GM12864 (cell line): Measurements from ENCODE around the gene STPG4.

Source experiments
- DNase-seq: peaks from one replicate; pipeline ENCODE4 v3.0.0-alpha.2; 2011; ENCODE audit warnings: low read depth
- H3K4me3 ChIP-seq: 2 replicates; pipeline ENCODE4 v1.5.1; 2011; ENCODE audit warnings: mild to moderate bottlenecking, low read depth, low read length, control low read depth
- CTCF ChIP-seq: IDR thresholded peaks from 2 replicates; pipeline ENCODE4 v1.5.1; 2011; ENCODE audit warnings: low read depth, mild to moderate bottlenecking, moderate library complexity, low read length, control low read depth, inconsistent platforms; ENCODE audit errors: missing control alignments

The STPG4 gene

GRCh38 chr2:47058003-47058931 lies 96.8 kb downstream of the STPG4 start:
- DNase-seq = no peak
- H3K4me3 ChIP-seq = no peak overlapping the region
- no peak for TF ChIP-seq CTCF

DNA sequence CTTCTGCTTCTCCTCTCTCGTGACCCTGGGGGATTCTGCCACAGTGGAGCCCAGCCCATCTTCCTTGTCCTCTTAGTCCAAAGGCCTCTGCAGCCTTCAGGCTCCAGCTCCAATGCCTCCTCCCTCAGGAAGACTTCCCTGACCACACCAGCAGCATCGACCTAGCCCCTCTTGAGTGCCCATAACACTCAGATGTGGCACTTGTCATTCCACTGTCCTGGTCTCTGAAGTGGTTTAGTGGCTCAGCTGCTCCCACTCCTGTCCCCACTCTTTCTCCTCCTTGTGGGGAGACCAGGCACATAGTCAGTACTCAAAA lies 97.5 kb downstream of the STPG4 start:
- no peak overlapping the region for H3K4me3 ChIP-seq
- no peak for DNase-seq

DNA sequence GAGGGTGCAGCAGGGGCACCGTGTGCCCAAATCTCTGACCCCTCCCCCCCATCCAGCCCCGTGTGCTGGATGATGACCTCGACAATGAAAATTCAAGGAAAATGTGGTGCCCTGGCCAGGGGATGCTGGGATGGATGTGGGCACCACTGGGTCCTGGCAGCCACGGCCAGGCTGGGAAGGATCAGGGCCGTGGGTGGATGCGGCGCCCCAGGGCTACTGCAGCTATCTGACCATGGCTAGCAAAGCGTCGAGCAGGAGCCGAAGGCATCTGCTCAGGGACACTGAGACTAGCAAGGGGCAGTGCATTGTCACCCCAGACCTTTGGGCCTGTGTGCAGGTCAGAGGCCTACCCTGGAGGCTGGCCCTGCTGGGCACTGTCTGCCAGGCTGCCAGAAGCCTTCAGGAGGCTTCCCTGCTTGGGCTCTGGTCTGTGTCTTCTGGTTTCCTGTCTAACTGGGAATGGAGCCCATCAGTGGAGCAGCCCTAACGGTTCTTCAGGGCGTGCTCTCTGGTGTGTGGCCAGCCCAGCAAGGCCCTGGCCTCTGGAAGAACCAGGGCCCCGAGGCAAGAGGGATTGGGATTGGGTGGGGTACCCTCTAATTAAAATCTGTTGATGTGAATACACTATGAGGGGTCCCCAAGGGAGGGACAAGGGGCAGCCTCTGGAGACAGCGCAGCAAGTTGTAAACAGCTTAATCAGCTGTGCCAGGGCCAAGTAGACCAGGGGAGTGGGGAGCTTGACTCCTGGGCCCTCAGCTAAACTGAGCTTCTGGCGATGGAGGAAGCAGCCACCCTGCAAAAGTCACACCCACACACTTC lies 98.0 kb downstream of the STPG4 start:
- DNase-seq = no peak
- TF ChIP-seq CTCF = no peak
- H3K4me3 ChIP-seq = no peak overlapping the region

More for the DNA sequence above, 97.5 kb downstream of the STPG4 start:
- no peak for TF ChIP-seq CTCF

DNA sequence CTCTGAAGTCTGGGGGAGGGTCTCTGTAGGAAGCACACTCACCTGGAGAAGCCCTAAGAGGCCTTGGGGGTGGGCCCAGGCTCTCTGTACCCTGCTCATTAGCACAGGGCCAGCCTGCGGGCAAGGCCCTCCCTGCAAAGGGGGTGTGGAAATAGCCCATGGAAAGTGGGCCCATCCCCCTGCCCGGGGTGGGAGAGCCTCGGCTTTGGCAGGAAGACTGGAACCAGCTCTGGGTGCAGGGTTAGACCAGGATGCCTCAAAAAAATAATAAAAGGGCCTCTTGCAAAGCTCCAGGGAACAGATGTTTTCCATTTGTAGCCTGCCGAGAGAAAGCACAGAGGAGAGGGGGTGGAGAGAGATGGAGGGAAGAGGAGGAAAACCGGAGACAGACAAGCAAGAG lies 98.7 kb downstream of the STPG4 start:
- DNase-seq = no peak
- TF ChIP-seq CTCF = no peak
- H3K4me3 ChIP-seq = no peak overlapping the region

- no peak for TF ChIP-seq CTCF
- H3K4me3 ChIP-seq = no peak overlapping the region
- no peak for DNase-seq
These were observed 100.2 kb downstream of the STPG4 start for GRCh38 chr2:47054868-47055267.

- no peak for DNase-seq
- TF ChIP-seq CTCF = no peak
- no peak overlapping the region for H3K4me3 ChIP-seq
These were observed 101.0 kb downstream of the STPG4 start for GRCh38 chr2:47054036-47054555.
